HG03575 (cell line): ENCODE measurements around the gene SPARC.

Experiments used
- ATAC-seq: cut with Tn5 transposase; IDR thresholded peaks from one replicate; pipeline ENCODE4 v1.9.1; 2021; ENCODE audit not compliant: unreplicated experiment, insufficient number of reproducible peaks, low FRiP score; ENCODE audit errors: extremely low read depth

SPARC gene

GRCh38 chr5:151633892-151634291 is 52.8 kb downstream of the SPARC start:
- no peak for ATAC-seq

- no peak for ATAC-seq
These were observed 53.8 kb downstream of the SPARC start for GRCh38 chr5:151632941-151633340.

- ATAC-seq = no peak
These were observed 54.2 kb downstream of the SPARC start for GRCh38 chr5:151632524-151632923.

GRCh38 chr5:151631941-151632340 is 54.8 kb downstream of the SPARC start:
- no peak for ATAC-seq

GRCh38 chr5:151630088-151630487 is 56.6 kb downstream of the SPARC start:
- no peak for ATAC-seq

- no peak for ATAC-seq
These were observed 58.4 kb downstream of the SPARC start for GRCh38 chr5:151628112-151628823.

- ATAC-seq = no peak
These were observed 59.1 kb downstream of the SPARC start for GRCh38 chr5:151627650-151628049.

- ATAC-seq = no peak
These were observed 61.4 kb downstream of the SPARC start for GRCh38 chr5:151625285-151625684.

- no peak for ATAC-seq
These were observed 62.2 kb downstream of the SPARC start for GRCh38 chr5:151624476-151624875.

GRCh38 chr5:151622367-151623088 is 64.2 kb downstream of the SPARC start:
- ATAC-seq = no peak

- ATAC-seq = no peak
These were observed 66.3 kb downstream of the SPARC start for GRCh38 chr5:151620461-151620840.

- no peak for ATAC-seq
These were observed 66.8 kb downstream of the SPARC start for GRCh38 chr5:151619812-151620460.

GRCh38 chr5:151618907-151619306 is 67.8 kb downstream of the SPARC start:
- ATAC-seq = no peak

GRCh38 chr5:151617841-151618710 is 68.6 kb downstream of the SPARC start:
- no peak for ATAC-seq

- ATAC-seq = no peak
These were observed 69.3 kb downstream of the SPARC start for GRCh38 chr5:151617383-151617840.

- no peak for ATAC-seq
These were observed 71.3 kb downstream of the SPARC start for GRCh38 chr5:151615431-151615830.

GRCh38 chr5:151614565-151614964 is 72.2 kb downstream of the SPARC start:
- no peak for ATAC-seq

GRCh38 chr5:151612689-151613427 is 73.9 kb downstream of the SPARC start:
- ATAC-seq = peak; percentile 75
